ENCODE data around the gene TACR2.

The TACR2 gene

DNA sequence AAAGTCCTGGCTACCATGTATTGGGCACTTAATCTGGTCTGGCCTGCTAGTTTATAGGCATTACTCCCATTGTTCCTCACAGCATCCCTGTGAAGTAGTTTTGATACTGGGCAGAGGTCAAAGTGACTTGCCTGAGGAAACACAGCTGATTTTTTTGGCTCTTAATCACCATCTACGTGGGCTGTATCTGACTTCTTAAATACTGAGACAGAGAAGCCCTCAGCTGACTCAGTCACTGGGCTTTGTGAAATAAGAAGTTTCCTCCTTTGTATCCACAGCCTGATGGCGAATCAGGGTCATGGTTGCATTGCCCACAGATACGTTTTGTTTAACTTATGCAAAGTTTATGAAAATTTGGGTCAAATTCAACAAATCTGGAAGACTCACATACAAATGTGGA is 13.2 kb downstream of the TACR2 start:
- no peaks in the 10 kb centered on the region for H3K9me3 ChIP-seq (ENCODE audit: insufficient read depth, low read length, severe bottlenecking)
- no peak overlapping the region for H3K4me2 ChIP-seq (ENCODE audit: insufficient read depth, low read length)
- no peak overlapping the region for H3K4me3 ChIP-seq (ENCODE audit: low read depth in 1 of 2, low read length in 2 of 2)
- H3K9ac ChIP-seq (ENCODE audit: low read depth, low read length): no peak overlapping the region
- no peaks in the 10 kb centered on the region for H3K79me2 ChIP-seq (ENCODE audit: insufficient read depth, low read length)
- ATAC-seq (ENCODE audit: insufficient read depth, low read depth) (no peak), DNase-seq (no peak)
- TF ChIP-seq, protein P1, sequence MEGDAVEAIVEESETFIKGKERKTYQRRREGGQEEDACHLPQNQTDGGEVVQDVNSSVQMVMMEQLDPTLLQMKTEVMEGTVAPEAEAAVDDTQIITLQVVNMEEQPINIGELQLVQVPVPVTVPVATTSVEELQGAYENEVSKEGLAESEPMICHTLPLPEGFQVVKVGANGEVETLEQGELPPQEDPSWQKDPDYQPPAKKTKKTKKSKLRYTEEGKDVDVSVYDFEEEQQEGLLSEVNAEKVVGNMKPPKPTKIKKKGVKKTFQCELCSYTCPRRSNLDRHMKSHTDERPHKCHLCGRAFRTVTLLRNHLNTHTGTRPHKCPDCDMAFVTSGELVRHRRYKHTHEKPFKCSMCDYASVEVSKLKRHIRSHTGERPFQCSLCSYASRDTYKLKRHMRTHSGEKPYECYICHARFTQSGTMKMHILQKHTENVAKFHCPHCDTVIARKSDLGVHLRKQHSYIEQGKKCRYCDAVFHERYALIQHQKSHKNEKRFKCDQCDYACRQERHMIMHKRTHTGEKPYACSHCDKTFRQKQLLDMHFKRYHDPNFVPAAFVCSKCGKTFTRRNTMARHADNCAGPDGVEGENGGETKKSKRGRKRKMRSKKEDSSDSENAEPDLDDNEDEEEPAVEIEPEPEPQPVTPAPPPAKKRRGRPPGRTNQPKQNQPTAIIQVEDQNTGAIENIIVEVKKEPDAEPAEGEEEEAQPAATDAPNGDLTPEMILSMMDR (IDR thresholded peaks at IDR 0.05; ENCODE audit: borderline replicate concordance, extremely low read depth, low read length, poor library complexity, severe bottlenecking): no peak
- no peak for TF ChIP-seq EZH2 (IDR thresholded peaks at IDR 0.05; ENCODE audit: borderline replicate concordance, low read depth, low read length, severe bottlenecking)
- no peak overlapping the region for H2AFZ ChIP-seq (ENCODE audit: low read depth, low read length)
- H3K4me1 ChIP-seq (ENCODE audit: insufficient read depth, low read length): no peaks in the 10 kb centered on the region
- H3K27me3 ChIP-seq (ENCODE audit: insufficient read depth, low read length, poor library complexity): no peaks in the 10 kb centered on the region
- H3K36me3 ChIP-seq (ENCODE audit: insufficient read depth, low read length): peaks cover 36% of the 10 kb centered on the region
- H3K27ac ChIP-seq (ENCODE audit: low read length): no peak overlapping the region
- peaks cover 3% of the 10 kb centered on the region; the same call in 1 of the 2 replicates for H4K20me1 ChIP-seq (ENCODE audit: insufficient read depth, low read length)

DNA sequence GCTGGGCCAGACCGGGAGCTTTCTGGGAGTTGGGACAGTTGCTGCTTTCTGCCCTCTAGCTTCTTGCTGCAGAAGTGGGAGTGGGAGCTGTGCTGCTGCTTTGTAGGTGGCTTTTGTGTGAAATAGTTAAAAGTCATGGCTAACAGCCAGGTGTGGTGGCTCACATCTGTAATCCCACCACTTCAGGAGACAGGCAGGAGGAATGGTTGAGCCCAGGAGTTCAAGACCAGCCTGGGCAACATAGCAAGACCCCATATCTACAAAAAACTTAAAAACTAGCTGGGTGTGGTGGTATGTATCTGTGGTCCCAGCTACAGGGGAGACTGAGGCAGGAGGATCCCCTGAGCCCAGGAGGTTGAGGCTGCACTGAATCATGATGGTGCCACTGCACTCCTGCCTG is 13.7 kb downstream of the TACR2 start:
- H3K27me3 ChIP-seq (ENCODE audit: insufficient read depth, low read length, poor library complexity): no peaks in the 10 kb centered on the region

DNA sequence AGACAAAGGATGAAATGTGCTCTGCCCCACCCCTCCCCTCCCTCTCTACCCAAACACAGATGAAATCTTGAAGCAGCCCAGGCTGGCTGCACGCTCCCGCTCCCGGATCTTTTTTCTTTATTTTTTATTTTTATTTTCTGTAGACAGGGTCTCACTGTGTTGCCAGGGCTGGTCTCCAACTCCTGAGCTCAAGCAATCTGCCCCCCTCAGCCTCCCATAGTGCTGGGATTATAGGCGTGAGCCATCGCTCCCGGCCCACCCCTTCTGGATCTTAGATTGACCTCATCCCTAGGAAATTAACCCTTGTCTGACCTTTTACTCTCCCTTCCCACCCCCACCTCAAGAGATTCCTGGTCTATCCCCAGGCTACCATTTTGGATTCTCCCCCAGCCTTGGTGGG is 14.3 kb downstream of the TACR2 start:
- ATAC-seq (ENCODE audit: insufficient read depth, low read depth) (no peak), DNase-seq (no peak)
- no peak for TF ChIP-seq EZH2 (IDR thresholded peaks at IDR 0.05; ENCODE audit: borderline replicate concordance, low read depth, low read length, severe bottlenecking)
- Histone ChIP-seq H3K79me2 (ENCODE audit: insufficient read depth, low read length) (no peaks in the 10 kb centered on the region), H3K27me3 (ENCODE audit: insufficient read depth, low read length, poor library complexity) (no peaks in the 10 kb centered on the region), H2AFZ (ENCODE audit: low read depth, low read length) (no peak overlapping the region), H3K9ac (ENCODE audit: low read depth, low read length) (no peak overlapping the region), H3K4me2 (ENCODE audit: insufficient read depth, low read length) (no peak overlapping the region), H3K36me3 (ENCODE audit: insufficient read depth, low read length) (peaks cover 40% of the 10 kb centered on the region), H3K9me3 (ENCODE audit: insufficient read depth, low read length, severe bottlenecking) (no peaks in the 10 kb centered on the region), H3K4me1 (ENCODE audit: insufficient read depth, low read length) (no peaks in the 10 kb centered on the region), H4K20me1 (ENCODE audit: insufficient read depth, low read length) (peaks cover 3% of the 10 kb centered on the region; the same call in 1 of the 2 replicates), H3K4me3 (ENCODE audit: low read depth in 1 of 2, low read length in 2 of 2) (no peak overlapping the region), H3K27ac (ENCODE audit: low read length) (no peak overlapping the region)

More for the DNA sequence above, 13.7 kb downstream of the TACR2 start:
- no peak for TF ChIP-seq EZH2 (IDR thresholded peaks at IDR 0.05; ENCODE audit: borderline replicate concordance, low read depth, low read length, severe bottlenecking)
- TF ChIP-seq, protein P1 (IDR thresholded peaks at IDR 0.05; ENCODE audit: borderline replicate concordance, extremely low read depth, low read length, poor library complexity, severe bottlenecking): no peak
- H4K20me1 ChIP-seq (ENCODE audit: insufficient read depth, low read length): peaks cover 3% of the 10 kb centered on the region; the same call in 1 of the 2 replicates
- ATAC-seq (ENCODE audit: insufficient read depth, low read depth) (no peak), DNase-seq (no peak)
- H3K4me2 ChIP-seq (ENCODE audit: insufficient read depth, low read length): no peak overlapping the region
- no peak overlapping the region for H3K9ac ChIP-seq (ENCODE audit: low read depth, low read length)
- H2AFZ ChIP-seq (ENCODE audit: low read depth, low read length): no peak overlapping the region
- H3K9me3 ChIP-seq (ENCODE audit: insufficient read depth, low read length, severe bottlenecking): no peaks in the 10 kb centered on the region
- H3K36me3 ChIP-seq (ENCODE audit: insufficient read depth, low read length): peaks cover 39% of the 10 kb centered on the region
- no peaks in the 10 kb centered on the region for H3K4me1 ChIP-seq (ENCODE audit: insufficient read depth, low read length)
- no peak overlapping the region for H3K27ac ChIP-seq (ENCODE audit: low read length)
- no peaks in the 10 kb centered on the region for H3K79me2 ChIP-seq (ENCODE audit: insufficient read depth, low read length)
- H3K4me3 ChIP-seq (ENCODE audit: low read depth in 1 of 2, low read length in 2 of 2): no peak overlapping the region

DNA sequence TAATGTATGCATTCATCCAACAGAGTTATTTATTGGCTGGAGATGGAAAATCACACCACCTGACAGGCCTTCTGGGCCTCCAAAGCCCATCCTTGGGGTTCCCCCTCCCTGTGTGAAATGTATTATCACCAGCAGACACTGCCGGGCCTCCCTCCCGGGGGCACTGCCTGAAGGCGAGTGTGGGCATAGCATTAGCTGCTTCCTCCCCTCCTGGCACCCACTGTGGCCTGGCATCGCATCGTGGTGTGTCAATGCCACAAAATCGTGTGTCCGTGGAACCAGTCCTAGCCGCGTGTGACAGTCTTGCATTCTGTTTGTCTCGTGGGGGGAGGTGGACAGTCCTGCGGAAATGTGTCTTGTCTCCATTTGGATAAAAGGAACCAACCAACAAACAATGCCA is 15.3 kb downstream of the TACR2 start:
- Histone ChIP-seq H3K9me3 (ENCODE audit: insufficient read depth, low read length, severe bottlenecking) (no peaks in the 10 kb centered on the region), H2AFZ (ENCODE audit: low read depth, low read length) (no peak overlapping the region), H3K27ac (ENCODE audit: low read length) (no peak overlapping the region), H3K4me2 (ENCODE audit: insufficient read depth, low read length) (no peak overlapping the region), H3K79me2 (ENCODE audit: insufficient read depth, low read length) (no peaks in the 10 kb centered on the region), H3K4me3 (ENCODE audit: low read depth in 1 of 2, low read length in 2 of 2) (no peak overlapping the region), H4K20me1 (ENCODE audit: insufficient read depth, low read length) (peaks cover 3% of the 10 kb centered on the region; the same call in 1 of the 2 replicates), H3K4me1 (ENCODE audit: insufficient read depth, low read length) (no peaks in the 10 kb centered on the region), H3K9ac (ENCODE audit: low read depth, low read length) (no peak overlapping the region), H3K27me3 (ENCODE audit: insufficient read depth, low read length, poor library complexity) (no peaks in the 10 kb centered on the region), H3K36me3 (ENCODE audit: insufficient read depth, low read length) (peaks cover 46% of the 10 kb centered on the region)
- TF ChIP-seq EZH2 (IDR thresholded peaks at IDR 0.05; ENCODE audit: borderline replicate concordance, low read depth, low read length, severe bottlenecking): no peak
- TF ChIP-seq, protein P1 (IDR thresholded peaks at IDR 0.05; ENCODE audit: borderline replicate concordance, extremely low read depth, low read length, poor library complexity, severe bottlenecking): no peak
- ATAC-seq (ENCODE audit: insufficient read depth, low read depth) (no peak), DNase-seq (no peak)

All from DND-41 (cell line).